A673 (cell line): ENCODE measurements around the gene CCND2.

Experiments
- EZH2 ChIP-seq: fragments of 200-600 bp; sonication (generic); IDR thresholded peaks from 2 replicates; pipeline ENCODE4 v1.6.1; 2017; ENCODE audit warnings: borderline replicate concordance, low read depth, mild to moderate bottlenecking, mixed read lengths, antibody characterized with exemption, low read length; ENCODE audit not compliant: poor library complexity, severe bottlenecking
- TF ChIP-seq, protein P1 (sequence below): fragments of 300-800, 200-600 bp; sonication (generic); conservative IDR thresholded peaks from 2 replicates; pipeline ENCODE4 v1.5.1; 2017; ENCODE audit warnings: low read depth, mild to moderate bottlenecking, antibody characterized with exemption, low read length, moderate library complexity, mixed read lengths

DNA sequence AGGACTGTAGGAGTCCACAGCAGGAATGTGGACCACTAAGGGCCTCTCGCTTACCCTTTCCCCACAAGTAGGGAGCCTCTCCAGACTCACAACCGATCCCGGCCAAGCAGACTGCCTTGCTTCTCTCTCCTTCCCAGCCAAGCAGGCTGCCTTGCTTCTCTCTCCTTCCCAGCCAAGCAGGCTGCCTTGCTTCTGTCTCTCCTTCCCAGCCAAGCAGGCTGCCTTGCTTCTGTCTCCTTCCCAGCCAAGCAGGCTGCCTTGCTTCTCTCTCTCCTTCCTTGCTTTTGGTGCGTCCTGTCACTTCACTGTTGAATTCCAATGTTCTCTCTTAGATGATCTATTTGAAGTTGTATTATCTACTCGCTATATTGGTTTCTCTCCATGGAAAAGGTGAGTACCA, 32.6 kb upstream of the CCND2 start:
- TF ChIP-seq, protein P1, sequence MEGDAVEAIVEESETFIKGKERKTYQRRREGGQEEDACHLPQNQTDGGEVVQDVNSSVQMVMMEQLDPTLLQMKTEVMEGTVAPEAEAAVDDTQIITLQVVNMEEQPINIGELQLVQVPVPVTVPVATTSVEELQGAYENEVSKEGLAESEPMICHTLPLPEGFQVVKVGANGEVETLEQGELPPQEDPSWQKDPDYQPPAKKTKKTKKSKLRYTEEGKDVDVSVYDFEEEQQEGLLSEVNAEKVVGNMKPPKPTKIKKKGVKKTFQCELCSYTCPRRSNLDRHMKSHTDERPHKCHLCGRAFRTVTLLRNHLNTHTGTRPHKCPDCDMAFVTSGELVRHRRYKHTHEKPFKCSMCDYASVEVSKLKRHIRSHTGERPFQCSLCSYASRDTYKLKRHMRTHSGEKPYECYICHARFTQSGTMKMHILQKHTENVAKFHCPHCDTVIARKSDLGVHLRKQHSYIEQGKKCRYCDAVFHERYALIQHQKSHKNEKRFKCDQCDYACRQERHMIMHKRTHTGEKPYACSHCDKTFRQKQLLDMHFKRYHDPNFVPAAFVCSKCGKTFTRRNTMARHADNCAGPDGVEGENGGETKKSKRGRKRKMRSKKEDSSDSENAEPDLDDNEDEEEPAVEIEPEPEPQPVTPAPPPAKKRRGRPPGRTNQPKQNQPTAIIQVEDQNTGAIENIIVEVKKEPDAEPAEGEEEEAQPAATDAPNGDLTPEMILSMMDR = no peak
- no peak for TF ChIP-seq EZH2
